Muscle layer of duodenum (tissue), 2 donors: ENCODE data around the gene NPHS1.

Experiments
- H3K27ac ChIP-seq: one replicate; pipeline ENCODE4 v1.7.0; 2013; ENCODE audit warnings: mild to moderate bottlenecking, low read length
- H3K27me3 ChIP-seq: one replicate; pipeline ENCODE4 v1.7.0; 2013; ENCODE audit warnings: low read depth, mild to moderate bottlenecking, control low read depth, low read length
- H3K36me3 ChIP-seq, 2 donors: one replicate each; pipeline ENCODE4 v1.7.0; 2013; ENCODE audit warnings: low read length in 2 of 2, control low read depth in 1 of 2, mild to moderate bottlenecking in 1 of 2; ENCODE audit not compliant: insufficient read depth in 2 of 2, control insufficient read depth in 1 of 2
- H3K4me1 ChIP-seq, 2 donors: one replicate each; pipeline ENCODE4 v1.7.0; 2013; ENCODE audit warnings: low read length in 2 of 2, mild to moderate bottlenecking in 2 of 2, control low read depth in 1 of 2, moderate library complexity in 1 of 2; ENCODE audit not compliant: insufficient read depth in 2 of 2, control insufficient read depth in 1 of 2
- H3K4me3 ChIP-seq, 2 donors: one replicate each; pipeline ENCODE4 v1.7.0; 2013; ENCODE audit warnings: low read length in 2 of 2, low read depth in 1 of 2, mild to moderate bottlenecking in 1 of 2
- H3K9me3 ChIP-seq, 2 donors: one replicate each; pipeline ENCODE4 v1.7.0; 2013; ENCODE audit warnings: low read length in 2 of 2, control low read depth in 1 of 2, mild to moderate bottlenecking in 1 of 2; ENCODE audit not compliant: control insufficient read depth in 1 of 2
- donor health status: healthy.

NPHS1 gene

DNA sequence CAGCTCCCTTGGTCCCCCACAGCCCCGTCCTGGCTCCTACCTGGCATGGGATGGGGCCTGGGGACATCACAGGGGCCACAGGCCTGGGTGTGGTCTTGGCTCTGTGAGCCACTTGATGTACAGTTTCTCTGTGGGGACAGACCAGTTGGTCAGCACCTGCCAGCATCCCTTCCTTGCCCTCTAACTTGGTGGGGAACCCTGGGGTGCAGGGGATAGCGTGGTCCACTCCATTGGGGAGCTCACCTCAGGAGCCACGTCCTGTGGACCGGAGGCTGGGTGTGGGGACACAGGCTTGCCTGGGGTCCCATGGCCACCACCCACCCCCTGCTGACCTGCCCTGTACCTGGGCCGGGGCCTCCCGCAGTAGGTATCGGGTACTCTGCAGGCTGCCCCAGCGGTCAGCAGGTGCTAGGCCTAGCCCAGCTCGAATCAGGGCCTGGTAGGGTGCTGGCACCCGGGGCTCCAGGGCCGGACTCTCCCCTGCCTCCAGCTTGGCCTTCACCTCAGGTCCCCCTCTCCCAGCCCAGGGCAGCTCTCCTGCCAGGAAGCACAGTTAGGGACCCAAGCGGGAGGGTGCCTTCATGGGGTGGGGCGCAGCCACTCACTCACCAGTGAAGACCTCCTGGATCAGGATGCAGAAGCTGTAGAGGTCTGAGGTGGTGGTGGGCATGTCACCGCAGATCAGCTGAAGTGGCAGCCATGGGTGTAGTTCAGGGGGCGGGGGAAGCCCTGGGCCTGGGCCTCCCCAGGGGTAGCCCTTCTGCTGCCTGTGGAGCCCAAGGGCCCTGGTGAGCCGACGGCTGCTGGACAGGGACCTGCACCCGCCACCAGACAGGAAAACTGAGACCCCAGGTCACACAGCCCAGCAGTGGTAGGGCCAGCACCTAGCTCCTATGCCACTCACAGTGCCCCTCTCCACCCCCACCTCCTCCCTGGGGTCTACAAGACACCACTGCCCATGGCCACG is 62.0 kb downstream of the NPHS1 start:
- Histone ChIP-seq H3K27ac (no peak overlapping the region), H3K4me1 (no peaks in the 10 kb centered on the region), H3K36me3 (peaks cover 0 to 2% of the 10 kb centered on the region in 2 donors), H3K27me3 (no peaks in the 10 kb centered on the region), H3K4me3 (no peak overlapping the region), H3K9me3 (no peaks in the 10 kb centered on the region)

- Histone ChIP-seq H3K4me3 (no peak overlapping the region), H3K4me1 (no peaks in the 10 kb centered on the region), H3K9me3 (no peaks in the 10 kb centered on the region), H3K27me3 (no peaks in the 10 kb centered on the region), H3K36me3 (peaks cover 0 to 8% of the 10 kb centered on the region in 2 donors), H3K27ac (no peak overlapping the region)
These were observed 62.9 kb downstream of the NPHS1 start for GRCh38 chr19:35789195-35789977.

DNA sequence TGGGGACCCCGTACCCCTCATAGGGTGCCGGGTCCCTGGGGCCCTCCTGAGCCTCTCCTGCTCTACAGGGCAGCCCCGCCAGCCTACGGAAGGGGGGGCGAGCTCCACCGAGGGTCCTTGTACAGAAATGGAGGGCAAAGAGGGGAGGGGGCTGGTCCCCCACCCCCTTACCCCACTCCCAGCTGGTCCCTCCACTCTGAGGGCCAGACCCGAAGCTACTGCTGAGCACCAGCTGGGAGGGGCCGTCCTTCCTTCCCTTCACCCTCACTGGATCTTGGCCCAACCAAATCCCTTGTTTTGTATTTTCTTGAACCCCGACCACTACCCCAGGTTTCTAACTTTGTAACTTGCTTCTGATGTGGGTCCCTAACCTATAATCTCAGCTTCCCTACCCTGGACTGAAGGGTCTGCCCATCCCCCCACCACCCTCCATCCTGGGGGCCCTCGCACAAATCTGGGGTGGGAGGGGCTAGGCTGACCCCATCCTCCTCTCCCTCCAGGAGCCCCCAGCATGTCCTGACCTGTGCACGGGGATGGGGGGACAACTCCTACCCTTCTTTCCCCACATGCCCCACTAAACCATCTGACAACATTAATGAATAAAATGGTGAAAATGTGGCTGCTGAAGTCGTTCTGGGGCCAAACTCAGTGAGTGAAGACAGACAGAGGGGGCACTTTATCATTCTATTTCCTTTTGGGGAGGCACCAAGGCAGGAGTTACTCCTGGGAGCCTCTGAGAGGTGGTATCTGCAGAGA is 63.9 kb downstream of the NPHS1 start:
- no peaks in the 10 kb centered on the region for H3K4me1 ChIP-seq
- no peaks in the 10 kb centered on the region for H3K27me3 ChIP-seq
- H3K27ac ChIP-seq: no peak overlapping the region
- peaks cover 0 to 8% of the 10 kb centered on the region in 2 donors for H3K36me3 ChIP-seq
- no peak overlapping the region for H3K4me3 ChIP-seq
- H3K9me3 ChIP-seq: no peaks in the 10 kb centered on the region

GRCh38 chr19:35787227-35787799 is 65.0 kb downstream of the NPHS1 start:
- H3K4me1 ChIP-seq: no peaks in the 10 kb centered on the region
- no peak overlapping the region for H3K4me3 ChIP-seq
- peaks cover 7 to 18% of the 10 kb centered on the region in 2 donors for H3K36me3 ChIP-seq
- H3K9me3 ChIP-seq: no peaks in the 10 kb centered on the region
- H3K27me3 ChIP-seq: no peaks in the 10 kb centered on the region
- no peak overlapping the region for H3K27ac ChIP-seq

GRCh38 chr19:35786299-35787160 is 65.8 kb downstream of the NPHS1 start:
- no peak overlapping the region for H3K4me3 ChIP-seq
- H3K36me3 ChIP-seq: peaks cover 7 to 26% of the 10 kb centered on the region in 2 donors
- H3K4me1 ChIP-seq: no peaks in the 10 kb centered on the region
- no peaks in the 10 kb centered on the region for H3K27me3 ChIP-seq
- no peaks in the 10 kb centered on the region for H3K9me3 ChIP-seq
- no peak overlapping the region for H3K27ac ChIP-seq

DNA sequence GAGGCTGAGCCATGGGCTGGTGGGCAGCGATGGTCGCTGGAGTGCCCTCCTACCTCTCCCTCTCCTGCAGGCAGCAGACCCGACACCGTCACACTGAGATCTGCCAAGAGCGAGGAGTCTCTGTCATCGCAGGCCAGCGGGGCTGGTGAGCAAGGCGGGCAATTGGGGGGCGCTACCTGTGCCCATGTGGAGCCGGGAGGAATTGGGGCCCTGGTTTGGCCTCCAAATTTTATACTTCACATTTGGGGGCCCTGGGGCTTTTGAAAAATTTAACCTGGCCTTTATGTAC is 67.0 kb downstream of the NPHS1 start:
- peaks cover 7 to 28% of the 10 kb centered on the region in 2 donors for H3K36me3 ChIP-seq
- no peak overlapping the region for H3K4me3 ChIP-seq

DNA sequence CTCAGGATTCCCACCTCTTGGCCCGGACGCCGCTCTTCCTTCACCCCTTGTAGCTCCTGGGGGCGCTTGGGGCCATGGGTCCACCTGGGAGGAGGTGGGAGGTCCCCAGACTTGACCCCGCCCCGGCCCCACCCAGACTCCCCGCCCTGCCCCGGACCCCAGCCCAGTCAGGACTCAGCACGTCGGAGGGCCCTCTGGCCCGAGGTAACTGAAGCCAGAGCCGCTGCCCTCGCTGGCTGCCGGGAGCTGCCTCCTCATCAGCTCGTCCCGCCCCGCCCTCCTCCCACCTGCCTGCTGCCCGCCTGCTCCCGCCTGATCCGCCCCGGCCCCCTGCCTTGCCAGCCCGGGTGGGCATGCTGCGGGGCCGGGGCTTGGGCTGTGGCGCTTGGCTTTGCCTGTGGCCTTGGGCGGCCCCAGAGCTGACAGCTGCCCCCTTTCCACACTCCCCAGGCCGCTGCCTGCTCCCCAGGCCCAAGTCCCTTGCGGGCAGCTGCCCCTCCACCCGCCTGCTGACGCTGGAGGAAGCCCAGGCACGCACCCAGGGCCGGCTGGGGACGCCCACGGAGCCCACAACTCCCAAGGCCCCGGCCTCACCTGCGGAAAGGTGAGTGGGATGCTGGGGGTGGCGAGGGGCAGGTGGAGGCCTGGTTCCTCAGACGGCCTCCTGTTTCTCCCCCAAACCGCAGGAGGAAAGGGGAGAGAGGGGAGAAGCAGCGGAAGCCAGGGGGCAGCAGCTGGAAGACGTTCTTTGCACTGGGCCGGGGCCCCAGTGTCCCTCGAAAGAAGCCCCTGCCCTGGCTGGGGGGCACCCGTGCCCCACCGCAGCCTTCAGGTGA is 67.6 kb downstream of the NPHS1 start:
- H3K36me3 ChIP-seq: peaks cover 7 to 28% of the 10 kb centered on the region in 2 donors
- H3K4me3 ChIP-seq: no peak overlapping the region
- H3K9me3 ChIP-seq: no peaks in the 10 kb centered on the region
- no peak overlapping the region for H3K27ac ChIP-seq
- no peaks in the 10 kb centered on the region for H3K4me1 ChIP-seq
- H3K27me3 ChIP-seq: no peaks in the 10 kb centered on the region

More for the DNA sequence above, 67.0 kb downstream of the NPHS1 start:
- no peaks in the 10 kb centered on the region for H3K4me1 ChIP-seq
- H3K9me3 ChIP-seq: no peaks in the 10 kb centered on the region
- H3K27ac ChIP-seq: no peak overlapping the region
- H3K27me3 ChIP-seq: no peaks in the 10 kb centered on the region

DNA sequence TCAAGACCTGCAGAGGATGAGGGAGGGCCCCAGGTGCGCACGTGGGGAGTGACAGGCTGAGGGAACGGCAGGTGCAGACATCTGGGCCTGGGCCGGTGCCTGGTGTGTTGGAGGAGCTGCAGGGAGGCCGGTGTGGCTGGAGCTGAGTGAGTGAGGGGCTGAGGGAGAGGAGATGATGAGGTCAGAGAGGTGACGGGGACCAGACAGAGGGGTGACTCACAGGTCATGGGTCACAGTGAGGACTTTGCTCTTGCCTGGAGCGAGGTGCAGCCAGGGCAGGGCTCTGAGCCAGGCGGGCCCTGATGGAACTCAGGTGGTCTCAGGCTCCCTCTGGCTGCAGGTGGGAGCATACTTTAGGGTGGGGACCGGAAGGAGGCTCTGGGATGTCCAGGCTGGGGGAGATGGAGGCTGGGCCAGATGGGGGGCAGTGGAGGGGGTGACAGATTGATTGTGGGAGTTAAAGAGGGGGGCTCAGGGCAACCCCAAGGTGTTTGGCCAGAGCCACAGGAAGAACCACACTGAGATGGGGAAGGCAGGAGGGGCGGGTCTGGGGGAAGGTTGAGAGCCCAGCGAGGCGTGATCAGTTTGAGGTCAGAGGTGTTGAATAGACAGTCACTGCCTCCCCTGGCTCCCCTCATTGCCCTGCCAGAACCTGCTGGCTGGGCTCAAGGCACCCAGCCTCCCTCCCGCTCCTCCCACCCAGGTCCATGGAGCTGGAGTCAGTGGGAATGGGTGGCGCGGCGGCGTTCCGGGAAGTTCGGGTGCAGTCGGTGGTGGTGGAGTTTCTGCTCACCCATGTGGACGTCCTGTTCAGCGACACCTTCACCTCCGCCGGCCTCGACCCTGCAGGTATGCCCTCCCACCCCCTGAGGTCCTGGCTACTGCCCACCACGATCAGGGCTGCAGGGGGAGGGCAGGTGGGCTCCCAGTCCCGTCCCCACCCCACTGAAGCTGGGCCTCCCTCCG is 68.6 kb downstream of the NPHS1 start:
- peaks cover 7 to 28% of the 10 kb centered on the region in 2 donors for H3K36me3 ChIP-seq
- H3K4me3 ChIP-seq: no peak overlapping the region
- no peaks in the 10 kb centered on the region for H3K4me1 ChIP-seq
- no peaks in the 10 kb centered on the region for H3K9me3 ChIP-seq
- no peaks in the 10 kb centered on the region for H3K27me3 ChIP-seq
- no peak overlapping the region for H3K27ac ChIP-seq

DNA sequence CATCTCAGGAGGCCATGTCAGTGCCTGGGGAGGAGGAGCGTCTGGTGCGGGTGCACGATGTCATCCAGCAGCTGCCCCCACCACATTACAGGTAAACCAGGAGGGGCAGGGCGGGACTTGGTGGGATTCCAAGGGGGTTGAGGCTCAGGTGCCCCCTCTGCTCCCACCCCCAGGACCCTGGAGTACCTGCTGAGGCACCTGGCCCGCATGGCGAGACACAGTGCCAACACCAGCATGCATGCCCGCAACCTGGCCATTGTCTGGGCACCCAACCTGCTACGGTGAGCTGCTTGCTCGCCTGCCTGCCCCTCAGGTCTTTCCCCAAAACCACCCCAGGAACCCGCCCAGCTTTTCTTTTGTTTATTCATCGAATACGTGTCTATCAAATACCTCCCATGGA is 69.7 kb downstream of the NPHS1 start:
- Histone ChIP-seq H3K36me3 (peaks cover 7 to 28% of the 10 kb centered on the region in 2 donors), H3K4me1 (no peaks in the 10 kb centered on the region), H3K9me3 (no peaks in the 10 kb centered on the region), H3K27me3 (no peaks in the 10 kb centered on the region), H3K4me3 (no peak overlapping the region), H3K27ac (no peak overlapping the region)
